Type B pancreatic cell (in vitro differentiated cells): Measurements from ENCODE around the gene ARHGEF38. TPM values are rescaled to one million over a fixed set of nuclear protein-coding genes. Genes with fewer than 3 reads are reported as not detected.

ENCODE experiments used
- DNase-seq: peaks from one replicate; pipeline ENCODE4 v3.0.0; 2021; ENCODE audit warnings: mixed read lengths; ENCODE audit not compliant: unreplicated experiment; ENCODE audit errors: extremely low spot score
- H3K27ac Mint-ChIP-seq: 2 replicates; pipeline ENCODE4 v1.8.0; 2021; ENCODE audit warnings: mild to moderate bottlenecking, mixed read lengths
- H3K27me3 Mint-ChIP-seq: 2 replicates; pipeline ENCODE4 v1.8.0; 2021; ENCODE audit warnings: mixed read lengths
- H3K36me3 Mint-ChIP-seq: 2 replicates; pipeline ENCODE4 v1.8.0; 2021; ENCODE audit warnings: mixed read lengths
- H3K4me1 Mint-ChIP-seq: one replicate; pipeline ENCODE4 v1.8.0; 2021; ENCODE audit warnings: mixed read lengths; ENCODE audit not compliant: unreplicated experiment
- H3K4me3 Mint-ChIP-seq: 2 replicates; pipeline ENCODE4 v1.8.0; 2021; ENCODE audit warnings: mild to moderate bottlenecking, mixed read lengths
- H3K9me3 Mint-ChIP-seq: 2 replicates; pipeline ENCODE4 v1.8.0; 2021; ENCODE audit warnings: mixed read lengths
- total RNA-seq: library from RNA; stranded (reverse); gene quantifications from 2 replicates; pipeline ENCODE4 v1.2.1, GENCODE V29; 2021; ENCODE audit warnings: low replicate concordance
- TF ChIP-seq, protein P1 (sequence below): fragments of 200-600 bp; sonication (generic); conservative IDR thresholded peaks from 2 replicates; pipeline ENCODE4 v1.5.0; 2021; ENCODE audit warnings: antibody characterized with exemption, mild to moderate bottlenecking

ARHGEF38 gene
- total RNA-seq, 1 donor from 2014 or later = 2.4 TPM

DNA sequence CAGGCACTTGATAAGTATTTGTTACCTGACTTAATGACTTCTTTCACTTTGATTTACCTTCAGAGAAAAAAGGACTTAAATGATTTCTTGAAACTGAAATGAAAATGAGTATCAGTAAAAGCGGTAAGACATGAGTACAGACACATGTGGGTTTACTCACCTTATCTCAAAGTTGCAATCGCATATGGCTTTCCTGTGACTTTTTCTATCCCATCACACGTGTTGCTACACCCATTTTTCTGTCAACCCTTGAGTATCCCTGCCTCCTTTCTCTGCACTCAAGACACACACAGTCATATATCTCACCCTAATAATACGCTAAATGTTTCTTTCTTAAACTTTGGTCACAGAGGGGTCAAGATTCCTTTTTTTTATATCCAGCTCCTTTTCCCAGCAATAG is 11.0 kb upstream of the ARHGEF38 start:
- TF ChIP-seq, protein P1, sequence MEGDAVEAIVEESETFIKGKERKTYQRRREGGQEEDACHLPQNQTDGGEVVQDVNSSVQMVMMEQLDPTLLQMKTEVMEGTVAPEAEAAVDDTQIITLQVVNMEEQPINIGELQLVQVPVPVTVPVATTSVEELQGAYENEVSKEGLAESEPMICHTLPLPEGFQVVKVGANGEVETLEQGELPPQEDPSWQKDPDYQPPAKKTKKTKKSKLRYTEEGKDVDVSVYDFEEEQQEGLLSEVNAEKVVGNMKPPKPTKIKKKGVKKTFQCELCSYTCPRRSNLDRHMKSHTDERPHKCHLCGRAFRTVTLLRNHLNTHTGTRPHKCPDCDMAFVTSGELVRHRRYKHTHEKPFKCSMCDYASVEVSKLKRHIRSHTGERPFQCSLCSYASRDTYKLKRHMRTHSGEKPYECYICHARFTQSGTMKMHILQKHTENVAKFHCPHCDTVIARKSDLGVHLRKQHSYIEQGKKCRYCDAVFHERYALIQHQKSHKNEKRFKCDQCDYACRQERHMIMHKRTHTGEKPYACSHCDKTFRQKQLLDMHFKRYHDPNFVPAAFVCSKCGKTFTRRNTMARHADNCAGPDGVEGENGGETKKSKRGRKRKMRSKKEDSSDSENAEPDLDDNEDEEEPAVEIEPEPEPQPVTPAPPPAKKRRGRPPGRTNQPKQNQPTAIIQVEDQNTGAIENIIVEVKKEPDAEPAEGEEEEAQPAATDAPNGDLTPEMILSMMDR = no peak
- Mint-ChIP-seq H3K36me3 (no peaks in the 10 kb centered on the region), H3K4me3 (no peak overlapping the region), H3K27me3 (no peaks in the 10 kb centered on the region), H3K9me3 (peaks cover 9% of the 10 kb centered on the region), H3K27ac (no peak overlapping the region), H3K4me1 (peaks cover 19% of the 10 kb centered on the region)
- DNase-seq = no peak

DNA sequence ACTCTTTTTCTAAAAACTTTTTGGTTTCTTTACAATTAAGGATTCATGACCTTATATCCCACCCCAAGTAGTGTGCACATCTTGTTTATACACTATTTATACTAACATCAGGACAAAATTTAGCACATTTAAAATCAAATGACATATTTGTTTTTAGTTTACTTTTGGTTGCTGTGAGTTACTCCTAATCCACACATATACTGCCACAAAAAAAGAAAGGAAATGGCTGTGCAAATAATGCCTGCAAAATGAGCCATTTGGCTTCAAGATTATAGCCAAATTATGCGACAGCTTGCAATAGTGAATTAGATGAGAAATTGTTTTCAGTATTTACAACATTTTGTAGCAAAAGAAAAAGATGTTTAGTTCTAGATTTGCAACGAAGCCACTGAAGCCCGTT is 10.4 kb upstream of the ARHGEF38 start:
- Mint-ChIP-seq H3K4me3 (no peak overlapping the region), H3K27me3 (no peaks in the 10 kb centered on the region), H3K27ac (no peak overlapping the region), H3K4me1 (peaks cover 19% of the 10 kb centered on the region), H3K36me3 (no peaks in the 10 kb centered on the region), H3K9me3 (peaks cover 6% of the 10 kb centered on the region)
- no peak for DNase-seq
- TF ChIP-seq, protein P1 = no peak

DNA sequence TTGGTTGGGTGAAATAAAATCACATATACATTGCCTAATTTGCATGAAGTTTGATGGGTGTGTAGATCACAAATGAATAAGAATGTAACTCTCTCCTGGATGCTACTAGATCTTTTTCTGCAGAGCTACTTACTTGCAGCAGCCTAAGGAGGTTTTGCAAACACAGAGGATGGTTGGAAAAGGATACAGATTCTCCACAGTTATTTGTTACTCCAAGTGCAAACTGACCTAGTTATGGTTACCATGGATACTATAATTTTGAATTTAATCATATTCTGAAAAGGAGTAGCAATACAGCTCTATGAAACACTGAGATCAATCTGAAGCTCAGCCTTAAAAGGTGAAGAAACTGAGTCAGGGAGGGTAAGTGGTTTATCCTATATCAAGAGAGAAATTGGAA is 9.1 kb upstream of the ARHGEF38 start:
- Mint-ChIP-seq H3K27me3 (no peaks in the 10 kb centered on the region), H3K9me3 (no peaks in the 10 kb centered on the region), H3K4me3 (no peak overlapping the region), H3K36me3 (no peaks in the 10 kb centered on the region), H3K27ac (no peak overlapping the region), H3K4me1 (peaks cover 27% of the 10 kb centered on the region)
- TF ChIP-seq, protein P1 = no peak
- no peak for DNase-seq

DNA sequence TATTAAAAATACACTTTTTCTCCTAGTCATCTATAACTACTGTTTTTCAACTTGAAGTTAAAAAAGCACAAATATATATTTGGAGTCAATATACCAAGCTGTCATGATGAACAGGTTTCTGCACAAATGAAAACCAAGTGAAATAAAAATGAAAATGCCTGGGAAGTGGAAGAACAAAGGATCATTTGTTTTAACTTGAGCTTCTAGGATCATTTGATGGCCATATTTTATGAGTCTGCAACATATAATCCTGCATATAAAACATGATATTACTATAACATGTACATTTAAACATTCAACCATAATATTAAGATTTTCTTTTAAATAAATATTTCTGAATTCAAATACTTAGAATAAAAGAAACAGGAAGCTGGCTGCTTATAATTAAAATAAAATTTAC is 8.5 kb upstream of the ARHGEF38 start:
- Mint-ChIP-seq H3K27ac (no peak overlapping the region), H3K4me1 (peaks cover 28% of the 10 kb centered on the region), H3K4me3 (no peak overlapping the region), H3K27me3 (no peaks in the 10 kb centered on the region), H3K9me3 (no peaks in the 10 kb centered on the region), H3K36me3 (no peaks in the 10 kb centered on the region)
- no peak for DNase-seq
- TF ChIP-seq, protein P1 = no peak

DNA sequence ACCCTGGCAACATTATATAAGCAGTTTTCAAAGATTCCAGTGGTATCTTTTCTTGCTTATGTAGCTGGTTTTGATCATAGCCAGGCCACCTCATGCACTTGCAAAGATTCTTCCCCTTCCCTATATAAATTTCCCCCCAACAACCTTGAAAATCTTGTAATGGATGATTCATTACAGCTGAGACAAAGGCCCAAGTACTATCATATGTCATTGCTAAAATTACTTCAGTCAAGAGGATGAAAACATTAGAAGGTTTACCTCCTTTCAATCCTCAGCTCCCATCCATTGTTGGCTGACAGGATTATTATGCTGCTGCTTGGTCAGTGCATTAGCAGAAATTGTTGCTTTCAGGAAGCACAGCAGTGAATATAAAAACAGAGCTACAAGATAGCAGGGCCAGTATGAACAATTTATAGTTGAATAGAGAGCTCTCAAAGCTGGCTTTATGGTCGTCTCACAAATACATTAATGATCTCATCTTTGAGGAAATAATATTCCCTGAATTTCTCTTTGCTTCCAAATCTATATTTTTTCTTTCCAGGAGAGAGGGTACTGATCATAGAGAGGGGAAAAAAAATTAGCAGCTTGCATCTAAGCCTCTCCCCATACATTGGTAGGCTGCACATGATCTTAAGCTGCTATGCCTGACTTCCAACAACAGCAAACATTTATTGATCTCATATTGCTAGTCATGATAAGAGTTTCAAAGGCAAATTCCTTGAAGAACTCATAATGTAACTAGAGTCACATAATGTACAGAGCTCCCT is 7.7 kb upstream of the ARHGEF38 start:
- no peaks in the 10 kb centered on the region for H3K27me3 Mint-ChIP-seq
- peak overlapping the region; percentile 25 for H3K27ac Mint-ChIP-seq
- peaks cover 28% of the 10 kb centered on the region for H3K4me1 Mint-ChIP-seq
- H3K36me3 Mint-ChIP-seq = no peaks in the 10 kb centered on the region
- no peak overlapping the region for H3K4me3 Mint-ChIP-seq
- TF ChIP-seq, protein P1 = no peak
- no peak for DNase-seq
- H3K9me3 Mint-ChIP-seq = no peaks in the 10 kb centered on the region
